HG03108 (cell line): ENCODE measurements around the gene MRPS31.
"Not testable (repeated sequence)": the region's sequence is repeated elsewhere in the genome, so short reads cannot be mapped to it uniquely, and the experiment has no call there.

ENCODE experiments used
- ATAC-seq: cut with Tn5 transposase; IDR thresholded peaks from one replicate; pipeline ENCODE4 v1.9.1; 2021; ENCODE audit warnings: moderate library complexity; ENCODE audit not compliant: unreplicated experiment

MRPS31 gene

GRCh38 chr13:40764587-40765403, 6.2 kb downstream of the MRPS31 start:
- no peak for ATAC-seq

- no peak for ATAC-seq
Observed at GRCh38 chr13:40762849-40763248, 8.1 kb downstream of the MRPS31 start.

- ATAC-seq = no peak
Observed at GRCh38 chr13:40758811-40759210, 12.2 kb downstream of the MRPS31 start.

- ATAC-seq = peak; percentile 46
Observed at GRCh38 chr13:40756042-40756441, 14.9 kb downstream of the MRPS31 start.

GRCh38 chr13:40755082-40755700, 15.8 kb downstream of the MRPS31 start:
- no peak for ATAC-seq

GRCh38 chr13:40749327-40749726, 21.7 kb downstream of the MRPS31 start:
- ATAC-seq = no peak

- not testable (repeated sequence) for ATAC-seq
Observed at GRCh38 chr13:40735232-40735548, 35.8 kb downstream of the MRPS31 start.

- not testable (repeated sequence) for ATAC-seq
Observed at GRCh38 chr13:40734536-40735231, 36.3 kb downstream of the MRPS31 start.

- no peak for ATAC-seq
Observed at GRCh38 chr13:40732658-40733057, 38.3 kb downstream of the MRPS31 start.

GRCh38 chr13:40728595-40728994, 42.4 kb downstream of the MRPS31 start:
- ATAC-seq = no peak

GRCh38 chr13:40714433-40714832, 56.6 kb downstream of the MRPS31 start:
- ATAC-seq = not testable (repeated sequence)

GRCh38 chr13:40706439-40706838, 64.6 kb downstream of the MRPS31 start:
- ATAC-seq = no peak

GRCh38 chr13:40697711-40698110, 73.3 kb downstream of the MRPS31 start:
- ATAC-seq = peak; percentile 77

GRCh38 chr13:40694426-40694825, 76.6 kb downstream of the MRPS31 start:
- ATAC-seq = no peak

GRCh38 chr13:40692946-40693345, 78.0 kb downstream of the MRPS31 start:
- ATAC-seq = no peak

- no peak for ATAC-seq
Observed at GRCh38 chr13:40688781-40689180, 82.2 kb downstream of the MRPS31 start.

GRCh38 chr13:40682449-40683240, 88.3 kb downstream of the MRPS31 start:
- ATAC-seq = no peak

GRCh38 chr13:40681341-40682146, 89.4 kb downstream of the MRPS31 start:
- ATAC-seq = no peak

- no peak for ATAC-seq
Observed at GRCh38 chr13:40680659-40681323, 90.2 kb downstream of the MRPS31 start.

- ATAC-seq = no peak
Observed at GRCh38 chr13:40679480-40679985, 91.5 kb downstream of the MRPS31 start.
